BE2C (cell line): ENCODE measurements around the gene CIRBP.
"Not testable (repeated sequence)": the region's sequence is repeated elsewhere in the genome, so short reads cannot be mapped to it uniquely, and the experiment has no call there.

Experiments
- DNase-seq: peaks from one replicate; pipeline ENCODE4 v3.0.0-alpha.2; 2020
- H3K27me3 ChIP-seq: fragments of 250-450 bp; sonication (Bioruptor Pico); 2 replicates; pipeline ENCODE4 v1.5.1; 2020; ENCODE audit warnings: mild to moderate bottlenecking
- H3K36me3 ChIP-seq: fragments of 250-450 bp; sonication (Bioruptor Pico); 2 replicates; pipeline ENCODE4 v1.5.1; 2020; ENCODE audit warnings: mild to moderate bottlenecking
- H3K4me1 ChIP-seq: fragments of 250-450 bp; sonication (Bioruptor Pico); 2 replicates; pipeline ENCODE4 v1.5.1; 2020
- H3K4me3 ChIP-seq: 2 replicates; pipeline ENCODE4 v1.5.1; 2011; ENCODE audit warnings: low read depth, low read length
- H3K9me3 ChIP-seq: fragments of 250-450 bp; sonication (Bioruptor Pico); 2 replicates; pipeline ENCODE4 v1.5.1; 2020
- TF ChIP-seq, protein P1 (sequence below): IDR thresholded peaks from 2 replicates; pipeline ENCODE4 v1.5.1; 2012; ENCODE audit warnings: mild to moderate bottlenecking, low read depth, low read length

CIRBP gene

DNA sequence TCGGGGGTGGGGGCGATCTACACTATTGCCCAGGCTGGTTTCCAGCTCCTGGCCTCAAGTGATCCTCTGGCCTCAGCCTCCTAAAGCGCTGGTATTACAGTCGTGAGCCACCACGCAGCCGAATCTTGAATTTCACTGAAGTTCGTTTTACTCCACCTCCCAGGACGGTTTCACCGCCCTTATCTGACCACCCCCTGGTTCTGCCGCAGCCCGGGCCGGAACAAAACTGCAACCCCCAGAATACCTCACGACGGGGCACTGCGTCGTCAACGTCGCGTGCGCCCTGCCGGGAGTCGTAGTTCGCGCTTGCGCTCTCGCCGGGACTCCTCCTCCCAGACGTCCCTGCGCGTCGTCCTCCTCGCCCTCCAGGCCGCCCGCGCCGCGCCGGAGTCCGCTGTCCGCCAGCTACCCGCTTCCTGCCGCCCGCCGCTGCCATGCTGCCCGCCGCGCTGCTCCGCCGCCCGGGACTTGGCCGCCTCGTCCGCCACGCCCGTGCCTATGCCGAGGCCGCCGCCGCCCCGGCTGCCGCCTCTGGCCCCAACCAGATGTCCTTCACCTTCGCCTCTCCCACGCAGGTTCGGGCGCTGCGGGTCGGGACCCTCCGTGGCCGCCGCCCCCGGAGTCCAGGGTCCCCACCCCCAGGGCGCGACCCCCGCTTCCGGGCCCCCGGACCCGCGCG lies 27.6 kb upstream of the CIRBP start, which contains the start of gene ATP5F1D:
ATP5F1D (plus strand) TSS at position 335 of the 679 bp plus-strand sequence; CDS start at position 435, 100 bp downstream.
- peak within 1 kb of the TSS; percentile 76 for H3K4me3 ChIP-seq
- DNase-seq: peak; percentile 96
- peaks cover 12% of the 10 kb centered on the region for H3K36me3 ChIP-seq
- TF ChIP-seq, protein P1, sequence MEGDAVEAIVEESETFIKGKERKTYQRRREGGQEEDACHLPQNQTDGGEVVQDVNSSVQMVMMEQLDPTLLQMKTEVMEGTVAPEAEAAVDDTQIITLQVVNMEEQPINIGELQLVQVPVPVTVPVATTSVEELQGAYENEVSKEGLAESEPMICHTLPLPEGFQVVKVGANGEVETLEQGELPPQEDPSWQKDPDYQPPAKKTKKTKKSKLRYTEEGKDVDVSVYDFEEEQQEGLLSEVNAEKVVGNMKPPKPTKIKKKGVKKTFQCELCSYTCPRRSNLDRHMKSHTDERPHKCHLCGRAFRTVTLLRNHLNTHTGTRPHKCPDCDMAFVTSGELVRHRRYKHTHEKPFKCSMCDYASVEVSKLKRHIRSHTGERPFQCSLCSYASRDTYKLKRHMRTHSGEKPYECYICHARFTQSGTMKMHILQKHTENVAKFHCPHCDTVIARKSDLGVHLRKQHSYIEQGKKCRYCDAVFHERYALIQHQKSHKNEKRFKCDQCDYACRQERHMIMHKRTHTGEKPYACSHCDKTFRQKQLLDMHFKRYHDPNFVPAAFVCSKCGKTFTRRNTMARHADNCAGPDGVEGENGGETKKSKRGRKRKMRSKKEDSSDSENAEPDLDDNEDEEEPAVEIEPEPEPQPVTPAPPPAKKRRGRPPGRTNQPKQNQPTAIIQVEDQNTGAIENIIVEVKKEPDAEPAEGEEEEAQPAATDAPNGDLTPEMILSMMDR: no peak
- no peaks in the 10 kb centered on the region for H3K27me3 ChIP-seq
- peaks cover 16% of the 10 kb centered on the region for H3K4me1 ChIP-seq
- no peaks in the 10 kb centered on the region for H3K9me3 ChIP-seq

DNA sequence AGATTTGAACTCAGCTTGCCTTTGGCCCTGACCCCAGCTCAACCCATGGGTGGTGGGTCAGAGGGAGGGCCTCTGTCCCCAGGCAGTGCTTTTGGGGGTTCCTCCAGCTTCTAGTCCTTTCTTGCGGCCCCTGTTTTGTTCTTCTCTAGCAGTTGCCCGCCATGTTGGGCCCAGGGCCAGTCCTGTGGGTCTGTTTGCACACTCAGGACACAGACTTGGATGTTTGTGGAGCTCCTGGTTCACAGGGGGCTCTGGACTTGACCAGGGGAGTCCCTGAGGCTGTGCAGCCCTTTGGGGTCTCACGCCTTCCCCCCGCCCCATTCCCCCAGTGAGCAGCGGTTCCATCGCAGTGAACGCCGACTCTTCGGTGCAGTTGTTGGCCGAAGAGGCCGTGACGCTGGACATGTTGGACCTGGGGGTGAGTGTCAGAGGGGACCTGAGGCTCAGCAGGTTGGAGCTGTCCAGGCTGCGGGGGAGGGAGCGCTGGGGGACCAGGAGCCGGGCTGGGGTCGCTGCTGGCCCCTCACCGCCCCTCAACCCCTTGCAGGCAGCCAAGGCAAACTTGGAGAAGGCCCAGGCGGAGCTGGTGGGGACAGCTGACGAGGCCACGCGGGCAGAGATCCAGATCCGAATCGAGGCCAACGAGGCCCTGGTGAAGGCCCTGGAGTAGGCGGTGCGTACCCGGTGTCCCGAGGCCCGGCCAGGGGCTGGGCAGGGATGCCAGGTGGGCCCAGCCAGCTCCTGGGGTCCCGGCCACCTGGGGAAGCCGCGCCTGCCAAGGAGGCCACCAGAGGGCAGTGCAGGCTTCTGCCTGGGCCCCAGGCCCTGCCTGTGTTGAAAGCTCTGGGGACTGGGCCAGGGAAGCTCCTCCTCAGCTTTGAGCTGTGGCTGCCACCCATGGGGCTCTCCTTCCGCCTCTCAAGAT lies 25.1 kb upstream of the CIRBP start:
- Histone ChIP-seq H3K27me3 (no peaks in the 10 kb centered on the region), H3K4me1 (peaks cover 20% of the 10 kb centered on the region), H3K36me3 (peaks cover 12% of the 10 kb centered on the region), H3K9me3 (no peaks in the 10 kb centered on the region; the same call in 1 of the 2 replicates), H3K4me3 (no peak overlapping the region; the same call in 1 of the 2 replicates)
- TF ChIP-seq, protein P1: peak; percentile 92
- peak; percentile 91 for DNase-seq

DNA sequence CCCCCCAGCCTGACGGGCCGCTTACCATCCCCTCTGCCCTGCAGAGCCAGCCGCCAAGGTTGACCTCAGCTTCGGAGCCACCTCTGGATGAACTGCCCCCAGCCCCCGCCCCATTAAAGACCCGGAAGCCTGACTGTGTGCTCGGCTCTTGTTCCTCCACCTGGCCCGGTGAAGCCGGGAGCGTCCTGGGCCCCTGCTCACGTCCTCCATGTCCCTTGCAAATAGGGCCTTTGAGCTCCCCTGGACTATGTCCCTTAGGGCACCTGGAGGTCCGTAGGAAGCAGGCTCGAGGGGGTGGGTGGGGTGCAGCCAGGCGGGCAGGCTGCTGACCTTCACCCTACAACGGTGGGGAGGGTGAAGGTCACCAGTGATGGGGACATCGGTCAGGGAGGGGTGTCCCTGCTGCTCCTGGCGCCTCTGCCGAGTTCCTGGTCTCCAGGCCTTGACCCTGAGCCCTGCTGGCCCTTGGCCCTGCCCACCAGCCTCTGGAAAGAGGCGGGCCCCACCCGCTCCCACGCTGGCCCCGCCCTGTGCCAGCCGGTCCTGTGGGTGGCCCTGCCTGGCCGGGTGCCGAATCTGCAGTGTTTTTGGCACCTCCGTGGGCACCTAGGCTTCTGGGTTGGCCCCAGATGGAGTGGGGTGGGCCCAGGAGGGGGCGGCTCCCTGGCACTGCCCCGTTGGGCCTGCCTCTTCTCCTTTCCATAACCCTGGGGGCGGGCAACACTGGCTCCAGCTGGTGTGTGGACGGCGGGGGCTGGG lies 24.3 kb upstream of the CIRBP start:
- TF ChIP-seq, protein P1: no peak
- H3K36me3 ChIP-seq: peaks cover 14% of the 10 kb centered on the region
- no peaks in the 10 kb centered on the region; the same call in 1 of the 2 replicates for H3K9me3 ChIP-seq
- no peaks in the 10 kb centered on the region for H3K27me3 ChIP-seq
- peak overlapping the region; percentile 29 for H3K4me3 ChIP-seq
- peaks cover 17% of the 10 kb centered on the region for H3K4me1 ChIP-seq
- no peak for DNase-seq

DNA sequence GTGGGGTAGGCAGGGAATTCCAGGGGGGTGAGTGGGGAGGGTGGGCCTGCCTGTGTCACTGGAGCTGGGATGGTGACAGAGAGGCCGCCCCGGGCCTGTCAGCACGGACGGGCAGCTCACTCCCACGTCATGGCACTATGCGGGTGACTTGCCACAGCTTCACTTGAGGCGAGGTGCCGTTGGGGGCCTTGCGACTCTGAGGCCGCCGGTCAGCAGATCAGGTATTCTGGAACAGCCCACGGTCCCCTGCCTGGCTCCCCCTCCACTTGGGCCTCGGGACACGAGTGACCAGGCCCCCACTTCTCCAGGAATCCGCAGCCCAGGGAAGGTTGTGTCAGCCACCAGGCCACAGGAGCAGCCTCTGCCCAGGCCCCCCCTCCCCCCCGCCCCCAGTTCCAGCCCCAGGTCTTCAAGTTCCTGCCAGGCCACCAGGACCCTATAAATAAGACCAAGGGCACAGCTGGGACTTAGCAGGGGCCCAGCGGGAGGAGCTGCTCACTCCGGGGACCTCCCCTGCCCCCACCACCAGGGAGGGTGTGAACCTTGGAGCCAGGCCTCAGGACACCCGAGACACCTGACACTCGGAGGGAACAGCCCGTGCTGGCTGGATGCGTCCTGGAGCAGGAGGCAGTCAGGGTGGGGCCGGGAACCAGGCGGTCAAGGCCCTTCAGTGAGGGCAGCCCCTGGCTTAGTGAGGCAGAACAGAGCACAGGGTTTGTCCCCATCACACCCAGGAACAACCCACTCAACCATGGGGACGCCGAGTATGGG lies 23.5 kb upstream of the CIRBP start:
- no peaks in the 10 kb centered on the region; the same call in 1 of the 2 replicates for H3K9me3 ChIP-seq
- no peak for DNase-seq
- TF ChIP-seq, protein P1: no peak
- H3K36me3 ChIP-seq: peaks cover 20% of the 10 kb centered on the region
- H3K27me3 ChIP-seq: no peaks in the 10 kb centered on the region
- H3K4me1 ChIP-seq: peaks cover 16% of the 10 kb centered on the region
- H3K4me3 ChIP-seq: no peak overlapping the region

DNA sequence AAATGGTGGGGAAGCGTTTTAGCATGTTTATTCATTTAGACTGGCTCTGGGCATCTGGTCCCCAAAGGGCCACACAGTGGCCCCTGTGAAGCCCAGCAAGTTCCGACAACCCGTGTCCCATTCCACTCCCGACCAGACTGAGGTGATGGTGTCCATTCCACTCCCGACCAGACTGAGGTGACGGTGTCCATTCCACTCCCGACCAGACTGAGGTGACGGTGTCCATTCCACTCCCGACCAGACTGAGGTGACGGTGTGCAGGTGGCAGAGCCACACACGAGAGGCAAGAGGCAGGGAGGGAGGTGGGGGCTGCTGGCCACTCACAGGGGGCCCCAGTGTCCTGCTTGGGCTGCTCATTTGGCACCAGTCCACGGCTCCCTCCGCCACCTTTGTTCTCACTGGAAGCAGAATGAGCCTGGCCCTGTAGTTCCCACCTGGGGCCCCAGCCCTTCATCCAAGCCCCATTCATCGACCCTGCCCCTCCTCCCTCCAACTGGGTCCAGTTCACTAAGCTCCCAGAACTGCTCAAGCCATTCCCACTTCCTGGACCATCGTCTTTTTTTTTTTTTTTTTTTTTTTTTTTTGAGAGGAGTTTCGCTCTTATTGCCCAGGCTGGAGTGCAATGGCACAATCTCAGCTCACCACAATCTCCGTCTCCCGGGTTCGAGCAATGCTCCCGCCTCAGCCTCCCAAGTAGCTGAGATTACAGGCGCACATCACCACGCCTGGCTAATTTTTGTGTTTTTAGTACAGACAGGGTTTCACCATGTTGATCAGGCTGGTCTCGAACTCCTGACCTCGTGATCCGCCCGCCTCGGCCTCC lies 22.7 kb upstream of the CIRBP start:
- DNase-seq, H3K9me3 ChIP-seq, H3K27me3 ChIP-seq, H3K4me3 ChIP-seq: not testable (repeated sequence)
- H3K36me3 ChIP-seq: peaks cover 25% of the 10 kb centered on the region
- H3K4me1 ChIP-seq: peaks cover 16% of the 10 kb centered on the region
